ENCODE results near the gene GPR143. TPM values are rescaled to one million over a fixed set of nuclear protein-coding genes. Genes with fewer than 3 reads are reported as not detected.

The GPR143 gene
- 2.0 and 4.4 TPM in 2 replicates for total RNA-seq

DNA sequence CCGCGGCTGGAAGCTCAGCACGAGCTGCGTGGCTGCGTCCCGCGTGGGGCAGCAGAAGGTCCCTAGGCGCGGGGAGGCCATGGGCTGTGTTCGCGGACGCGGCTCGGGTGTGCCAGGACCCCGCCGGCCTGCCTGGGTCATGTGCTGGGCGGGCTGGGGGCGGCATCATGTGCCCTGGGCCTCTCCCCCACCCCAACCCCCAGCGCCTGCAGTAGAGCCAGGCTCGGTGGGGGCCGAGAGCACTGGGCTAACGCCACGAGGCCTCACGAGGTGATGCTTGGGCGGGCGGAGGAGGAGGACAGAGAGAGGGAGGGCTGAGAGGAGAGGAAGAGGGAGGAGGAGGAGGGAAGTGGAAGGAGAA lies at the start of gene GPR143:
Gene GPR143 (minus strand): TSS at position 111 of the 361 bp plus-strand sequence. CDS start 30 bp downstream, at position 81.

DNA sequence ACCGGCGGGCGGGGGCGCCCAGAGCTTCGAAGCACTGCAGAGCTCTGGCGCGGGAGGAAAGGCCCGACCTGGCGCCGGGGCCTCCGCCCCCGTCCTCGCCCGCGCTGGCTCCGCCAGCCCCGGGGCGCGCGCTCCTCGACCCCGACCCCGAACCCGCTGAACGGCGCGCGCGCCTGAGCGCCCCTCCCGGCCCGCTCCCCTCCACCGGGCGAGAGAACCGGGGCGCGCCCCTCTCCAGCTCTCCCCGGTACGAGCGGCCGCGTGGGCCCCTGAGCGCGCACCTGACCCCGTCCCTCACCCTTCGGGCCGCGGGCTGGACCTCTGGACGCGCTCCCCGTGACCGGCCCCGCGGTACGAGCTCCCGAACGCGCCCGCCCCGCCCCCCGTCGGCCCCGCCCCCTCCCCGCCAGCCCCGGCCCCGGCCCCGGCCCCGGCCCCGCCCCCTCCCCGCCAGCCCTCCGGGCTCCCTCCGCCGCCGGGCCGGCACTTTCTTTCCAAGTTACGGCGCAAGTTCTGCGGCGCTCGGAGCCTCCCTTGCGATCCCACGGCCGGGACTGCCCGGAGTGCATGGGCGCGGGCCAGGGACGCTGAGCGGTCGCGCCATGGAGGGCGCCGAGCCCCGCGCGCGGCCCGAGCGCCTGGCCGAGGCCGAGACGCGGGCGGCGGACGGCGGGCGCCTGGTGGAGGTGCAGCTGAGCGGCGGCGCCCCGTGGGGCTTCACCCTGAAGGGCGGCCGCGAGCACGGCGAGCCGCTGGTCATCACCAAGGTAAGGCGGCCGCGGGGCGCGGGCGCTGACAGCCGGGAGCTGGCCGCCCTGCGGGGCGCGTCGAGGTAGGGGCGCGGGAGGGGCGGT lies 20.5 kb upstream of the GPR143 start, which contains the start of gene SHROOM2:
Gene SHROOM2 (plus strand): TSS at position 486 of the 854 bp plus-strand sequence. CDS start 117 bp downstream, at position 603.

Other genes with a start within 250 kb of the GPR143 start
- gene SHROOM2, start 20.6 kb upstream of the GPR143 start, total RNA-seq, result 4.8 and 11.0 TPM in 2 replicates
- 0.09 TPM in 1 of 2 replicates, not detected in the other for gene CLDN34, start 201.5 kb upstream of the GPR143 start, total RNA-seq